WTC11 (cell line): ENCODE results near the gene MKX. TPM values are rescaled to one million over a fixed set of nuclear protein-coding genes. Genes with fewer than 3 reads are reported as not detected.

Experiments
- ATAC-seq: fragments of 200-7000 bp; cut with Tn5 transposase; 2 replicates; pipeline ENCODE4 v1.10.0; 2021; ENCODE audit warnings: mild to moderate bottlenecking, moderate library complexity
- CTCF ChIA-PET: fragments of 300-600 bp; sonication (Branson Sonifier 250); formaldehyde crosslinking; loops from one replicate; lab custom pipeline; 2021; ENCODE audit warnings: antibody characterized with exemption; lab: Charles Lee
- POLR2A ChIA-PET: fragments of 350-600 bp; sonication (Branson Sonifier 250); formaldehyde crosslinking; loops from one replicate; lab custom pipeline; 2021; ENCODE audit warnings: antibody characterized with exemption; lab: Charles Lee
- DNase-seq: peaks from one replicate; pipeline ENCODE4 v3.0.0; 2021; ENCODE audit warnings: low spot score
- H3K27ac Mint-ChIP-seq: 2 replicates; pipeline ENCODE4 v1.8.0; 2021; ENCODE audit warnings: mixed read lengths
- H3K27me3 Mint-ChIP-seq: 2 replicates; pipeline ENCODE4 v1.8.0; 2021; ENCODE audit warnings: low read depth, mild to moderate bottlenecking, moderate library complexity, mixed read lengths
- H3K36me3 Mint-ChIP-seq: 2 replicates; pipeline ENCODE4 v1.8.0; 2021; ENCODE audit warnings: mixed read lengths
- H3K4me1 Mint-ChIP-seq: 2 replicates; pipeline ENCODE4 v1.8.0; 2022; ENCODE audit warnings: mixed read lengths
- H3K4me3 Mint-ChIP-seq: 2 replicates; pipeline ENCODE4 v1.8.0; 2021; ENCODE audit warnings: mild to moderate bottlenecking, moderate library complexity, mixed read lengths
- H3K9me3 Mint-ChIP-seq: 2 replicates; pipeline ENCODE4 v1.8.0; 2021; ENCODE audit warnings: mixed read lengths
- AR ChIP-seq: fragments of 250-450 bp; sonication (Bioruptor Pico); IDR thresholded peaks from 2 replicates; pipeline ENCODE4 v1.9.0; 2021; ENCODE audit warnings: mild to moderate bottlenecking
- ARID4B ChIP-seq: sonication (generic); formaldehyde crosslinking; IDR thresholded peaks from 2 replicates; pipeline ENCODE4 v1.8.0; 2023; ENCODE audit warnings: missing genetic modification reagents, mild to moderate bottlenecking, borderline replicate concordance
- ATF1 ChIP-seq: sonication (generic); formaldehyde crosslinking; IDR thresholded peaks from 2 replicates; pipeline ENCODE4 v1.8.1; 2023; ENCODE audit warnings: mild to moderate bottlenecking, moderate library complexity, missing genetic modification reagents
- ATF2 ChIP-seq: sonication (generic); formaldehyde crosslinking; IDR thresholded peaks from 2 replicates; pipeline ENCODE4 v1.8.1; 2022; ENCODE audit warnings: low read depth, missing genetic modification reagents, borderline replicate concordance
- ELF4 ChIP-seq: sonication (generic); formaldehyde crosslinking; IDR thresholded peaks from 2 replicates; pipeline ENCODE4 v1.8.1; 2022; ENCODE audit warnings: low read depth, mild to moderate bottlenecking, moderate library complexity, missing genetic modification reagents
- ESRRA ChIP-seq: sonication (generic); formaldehyde crosslinking; IDR thresholded peaks from 2 replicates; pipeline ENCODE4 v1.8.1; 2022; ENCODE audit warnings: mild to moderate bottlenecking, missing genetic modification reagents, borderline replicate concordance
- FOXP1 ChIP-seq: sonication (generic); formaldehyde crosslinking; IDR thresholded peaks from 2 replicates; pipeline ENCODE4 v1.8.0; 2022; ENCODE audit warnings: missing genetic modification reagents, mild to moderate bottlenecking, moderate library complexity, borderline replicate concordance
- HMGXB4 ChIP-seq: sonication (generic); formaldehyde crosslinking; IDR thresholded peaks from 2 replicates; pipeline ENCODE4 v1.8.1; 2023; ENCODE audit warnings: mild to moderate bottlenecking, moderate library complexity, missing genetic modification reagents
- JAZF1 ChIP-seq: fragments of 250-450 bp; sonication (Bioruptor Pico); IDR thresholded peaks from 2 replicates; pipeline ENCODE4 v1.9.0; 2021; ENCODE audit warnings: moderate library complexity, mild to moderate bottlenecking, inconsistent platforms
- JUN ChIP-seq: sonication (generic); formaldehyde crosslinking; IDR thresholded peaks from 2 replicates; pipeline ENCODE4 v1.8.0; 2023; ENCODE audit warnings: mild to moderate bottlenecking, missing genetic modification reagents
- MLX ChIP-seq: sonication (generic); formaldehyde crosslinking; IDR thresholded peaks from 2 replicates; pipeline ENCODE4 v1.8.1; 2023; ENCODE audit warnings: mild to moderate bottlenecking, missing genetic modification reagents, moderate library complexity
- RELA ChIP-seq: sonication (generic); formaldehyde crosslinking; IDR thresholded peaks from 2 replicates; pipeline ENCODE4 v1.8.1; 2022; ENCODE audit warnings: missing genetic modification reagents, mild to moderate bottlenecking, borderline replicate concordance
- SMAD3 ChIP-seq: sonication (generic); formaldehyde crosslinking; IDR thresholded peaks from 2 replicates; pipeline ENCODE4 v1.8.0; 2022; ENCODE audit warnings: missing genetic modification reagents, mild to moderate bottlenecking, borderline replicate concordance
- SMAD4 ChIP-seq: sonication (generic); formaldehyde crosslinking; IDR thresholded peaks from 2 replicates; pipeline ENCODE4 v1.8.0; 2022; ENCODE audit warnings: mild to moderate bottlenecking, missing genetic modification reagents
- SP1 ChIP-seq: sonication (generic); formaldehyde crosslinking; conservative IDR thresholded peaks from 2 replicates; pipeline ENCODE4 v1.8.1; 2022; ENCODE audit warnings: missing genetic modification reagents
- ZMAT4 ChIP-seq: fragments of 250-450 bp; sonication (Bioruptor Pico); IDR thresholded peaks from 2 replicates; pipeline ENCODE4 v1.9.0; 2021; ENCODE audit warnings: mild to moderate bottlenecking
- ZNF532 ChIP-seq: fragments of 250-450 bp; sonication (Bioruptor Pico); IDR thresholded peaks from 2 replicates; pipeline ENCODE4 v1.9.0; 2021; ENCODE audit warnings: mild to moderate bottlenecking, borderline replicate concordance
- total RNA-seq: library from RNA; stranded (reverse); gene quantifications from 3 replicates; pipeline ENCODE4 v1.2.3, GENCODE V29; 2021

MKX gene
- total RNA-seq, 1 experiment from 2014 or later: 1.2 TPM

- Mint-ChIP-seq H3K9me3 (peaks cover 12% of the 10 kb centered on the region), H3K27me3 (no peaks in the 10 kb centered on the region)
- DNase-seq: no peak
- TF ChIP-seq SMAD4 (CRISPR knock-in tag): no peak
- TF ChIP-seq FOXP1: no peak
- no peak for TF ChIP-seq MLX (CRISPR knock-in tag)
- TF ChIP-seq ZMAT4 (CRISPR knock-in tag): no peak
- TF ChIP-seq SMAD3 (CRISPR knock-in tag): no peak
- no peak for TF ChIP-seq RELA
- TF ChIP-seq SP1 (CRISPR knock-in tag): no peak
- no peak for TF ChIP-seq ELF4
- no peak for TF ChIP-seq ESRRA (CRISPR knock-in tag)
- TF ChIP-seq JAZF1: no peak
- TF ChIP-seq AR: no peak
- no peak for TF ChIP-seq HMGXB4
- no peak for TF ChIP-seq JUN (CRISPR knock-in tag)
- no peak for TF ChIP-seq ZNF532
- TF ChIP-seq ARID4B (CRISPR knock-in tag): no peak
- no peak for TF ChIP-seq ATF1 (CRISPR knock-in tag)
- TF ChIP-seq ATF2 (CRISPR knock-in tag): no peak
- TF ChIP-seq, all 79 proteins: peak for 0
- CTCF ChIA-PET: no interaction called here
- Mint-ChIP-seq H3K27ac (no peak overlapping the region), H3K36me3 (no peaks in the 10 kb centered on the region), H3K4me1 (no peaks in the 10 kb centered on the region), H3K4me3 (no peak overlapping the region)
- POLR2A ChIA-PET: no interaction called here
- no peak for ATAC-seq
These were observed 99.4 kb downstream of the MKX start for GRCh38 chr10:27646194-27646593.
